ENCODE measurements around the gene OR2F1.

- TF ChIP-seq EP300 (IDR thresholded peaks at IDR 0.05) (no peak), CTCF (IDR thresholded peaks at IDR 0.05) (no peak)
Observed at GRCh38 chr7:143953421-143953820, 1.2 kb upstream of the OR2F1 start.
